Activated CD4-positive, alpha-beta T cell treated with anti-CD3 and anti-CD28 coated beads for 36 hours (primary cell): ENCODE measurements around the gene TBC1D8. TPM values are rescaled to one million over a fixed set of nuclear protein-coding genes. Genes with fewer than 3 reads are reported as not detected.

Experiments
- ATAC-seq: fragments of 200-7000 bp; cut with Tn5 transposase; one replicate; pipeline ENCODE4 v1.10.0; 2021; ENCODE audit warnings: mild to moderate bottlenecking, moderate library complexity
- CTCF ChIA-PET: fragments of 350-600 bp; sonication (Branson Sonifier 250); formaldehyde crosslinking; loops from one replicate; lab custom pipeline; 2021; ENCODE audit warnings: antibody characterized with exemption; lab: Charles Lee
- POLR2A ChIA-PET: fragments of 350-600 bp; sonication (Branson Sonifier 250); formaldehyde crosslinking; loops from one replicate; lab custom pipeline; 2021; ENCODE audit warnings: antibody characterized with exemption, inconsistent platforms; lab: Charles Lee
- DNase-seq: peaks from one replicate; pipeline ENCODE4 v3.0.0-alpha.2; 2020
- H3K27ac Mint-ChIP-seq: one replicate; pipeline ENCODE4 v1.8.0; 2021; ENCODE audit warnings: mixed read lengths
- H3K27me3 Mint-ChIP-seq: one replicate; pipeline ENCODE4 v1.8.0; 2021; ENCODE audit warnings: mixed read lengths
- H3K36me3 Mint-ChIP-seq: one replicate; pipeline ENCODE4 v1.8.0; 2021; ENCODE audit warnings: low read depth, mixed read lengths
- H3K4me1 Mint-ChIP-seq: one replicate; pipeline ENCODE4 v1.8.0; 2021; ENCODE audit warnings: mixed read lengths
- H3K4me3 Mint-ChIP-seq: one replicate; pipeline ENCODE4 v1.8.0; 2021; ENCODE audit warnings: mild to moderate bottlenecking, moderate library complexity, mixed read lengths
- H3K9me3 Mint-ChIP-seq: one replicate; pipeline ENCODE4 v1.8.0; 2021; ENCODE audit warnings: low read depth, mixed read lengths
- intact Hi-C, 2 experiments: fragments of 100-400 bp; cut with DNase I in 1 of 2; cut with micrococcal nuclease in 1 of 2; formaldehyde crosslinking; loops; one replicate each; pipeline versions ENCODE4 v1.14.2 to v1.15.1; 2022 to 2024; cut with DNase I, micrococcal nuclease
- total RNA-seq, 2 experiments: library from RNA; stranded (reverse); gene quantifications; one replicate each; pipeline ENCODE4 v1.2.3, GENCODE V29; 2021

The TBC1D8 gene
- total RNA-seq, 2 experiments from 2014 or later = 3.3 to 3.4 TPM

DNA sequence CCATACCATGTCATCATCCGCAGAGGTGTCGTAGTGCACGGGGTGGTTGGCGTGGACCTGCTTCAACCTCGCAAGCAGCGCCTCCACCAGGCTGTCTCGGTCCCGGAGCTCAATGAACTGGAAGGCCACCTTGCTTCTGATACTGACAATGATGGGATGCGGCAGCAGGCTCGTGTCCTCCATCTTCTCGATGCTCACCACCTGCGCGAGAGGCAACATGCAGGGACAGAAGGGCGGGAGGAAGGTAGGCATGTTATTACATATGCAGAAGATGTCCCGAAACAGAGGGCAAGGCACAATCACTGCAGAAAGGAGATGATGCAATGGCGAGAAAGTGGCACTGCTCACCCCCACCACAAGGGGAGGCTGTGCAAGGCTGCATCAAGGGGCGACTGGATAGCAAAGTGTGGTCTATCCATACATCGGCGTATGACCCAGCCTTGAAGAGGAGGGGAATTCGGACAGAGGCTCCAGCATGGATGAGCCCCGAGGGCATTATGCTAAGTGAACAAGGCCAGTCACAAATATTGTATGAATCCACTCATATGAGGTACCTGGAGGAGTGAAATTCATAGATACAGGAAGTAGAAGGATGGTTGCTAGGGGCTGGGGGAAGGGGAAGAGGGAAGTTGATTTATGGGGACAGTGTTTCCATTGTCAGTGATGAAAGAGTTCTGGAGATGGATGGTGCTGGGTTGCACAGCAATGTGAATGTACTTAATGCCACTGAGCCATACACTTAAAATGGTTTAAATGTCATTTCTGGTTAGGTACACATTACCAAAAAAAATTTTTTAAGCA is 112.5 kb downstream of the TBC1D8 start:
- CTCF ChIA-PET = interaction anchor here (0.6 to 2.9 kb wide), 5 partner anchors 114 to 1919 kb away, joined by 3 to 28 read pairs (median 4); no protein-coding TSS in a partner anchor
- Mint-ChIP-seq H3K4me3 (no peak overlapping the region), H3K27ac (peak overlapping the region; percentile 17), H3K27me3 (no peaks in the 10 kb centered on the region), H3K4me1 (no peaks in the 10 kb centered on the region), H3K9me3 (no peaks in the 10 kb centered on the region), H3K36me3 (no peaks in the 10 kb centered on the region)
- peak; percentile 80 for ATAC-seq
- POLR2A ChIA-PET = no interaction called here
- intact Hi-C loops = loop anchor here in 1 of 2 experiments (2.0 kb wide), 1 partner anchor 166 kb away; no protein-coding TSS in a partner anchor
- peak; percentile 66 for DNase-seq

DNA sequence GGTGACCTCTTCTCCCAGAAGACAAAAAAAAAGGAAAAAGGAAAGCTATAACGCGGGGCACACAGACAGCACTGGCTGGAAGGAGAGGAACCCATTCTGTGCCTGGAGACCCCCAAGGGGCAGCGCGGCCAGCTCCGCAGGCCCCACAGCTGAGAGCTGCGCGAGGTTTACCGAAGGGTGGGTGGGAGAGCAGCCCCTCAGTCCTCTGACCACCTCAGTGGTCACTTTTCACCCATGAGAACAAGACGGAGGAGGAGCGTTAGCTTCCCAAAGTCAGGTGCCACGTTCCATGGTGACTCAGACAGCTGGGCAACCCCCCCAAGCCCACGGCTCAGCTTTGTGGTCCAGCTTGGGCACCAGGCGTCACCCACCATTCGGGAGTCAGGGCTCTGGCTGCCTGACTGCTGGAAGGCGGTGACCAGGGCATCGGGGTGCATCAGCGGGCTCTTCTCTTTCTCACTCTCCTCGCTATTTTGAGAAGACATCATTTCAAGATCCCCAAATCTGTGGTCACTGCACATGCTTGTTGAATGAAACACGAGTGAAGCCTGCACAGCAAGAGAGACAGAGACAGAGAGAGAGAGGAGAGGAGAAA is 113.9 kb downstream of the TBC1D8 start:
- Mint-ChIP-seq H3K4me3 (no peak overlapping the region), H3K9me3 (no peaks in the 10 kb centered on the region), H3K36me3 (no peaks in the 10 kb centered on the region)

DNA sequence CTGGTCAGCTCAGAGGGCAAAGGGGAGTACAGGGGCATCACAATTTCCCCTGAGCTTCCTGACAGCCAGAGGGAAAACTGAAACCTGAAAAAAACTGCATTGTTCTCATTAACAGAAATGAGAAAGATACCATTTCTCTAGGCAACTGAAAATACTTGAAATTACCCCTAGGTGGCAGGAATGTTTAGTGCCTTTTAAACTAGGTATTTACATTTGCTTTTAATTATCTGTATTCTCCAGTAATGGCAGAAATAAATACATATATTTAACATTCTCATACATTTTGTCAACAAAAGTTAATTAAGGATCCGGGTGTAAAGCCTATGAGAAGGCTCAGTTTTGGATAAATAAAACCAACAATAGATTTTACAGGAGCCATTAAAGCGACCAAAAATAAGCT is 114.6 kb downstream of the TBC1D8 start:
- DNase-seq (no peak), ATAC-seq (no peak)
- ChIA-PET POLR2A (no interaction called here), CTCF (interaction anchor here (0.6 to 2.9 kb wide), 15 partner anchors 11 to 807 kb away, joined by 3 to 28 read pairs (median 3); no protein-coding TSS in a partner anchor)
- Mint-ChIP-seq H3K27me3 (no peaks in the 10 kb centered on the region), H3K9me3 (no peaks in the 10 kb centered on the region), H3K27ac (no peak overlapping the region), H3K4me3 (no peak overlapping the region), H3K36me3 (no peaks in the 10 kb centered on the region), H3K4me1 (no peaks in the 10 kb centered on the region)
- intact Hi-C loops = loop anchor here in 1 of 2 experiments (1.0 kb wide), 1 partner anchor 169 kb away; no protein-coding TSS in a partner anchor

More for the DNA sequence above, 113.9 kb downstream of the TBC1D8 start:
- ChIA-PET CTCF (interaction anchor here (0.6 to 2.9 kb wide), 17 partner anchors 10 to 807 kb away, joined by 3 to 28 read pairs (median 3); no protein-coding TSS in a partner anchor), POLR2A (interaction anchor here (0.6 kb wide), 1 partner anchor 158 kb away, joined by 3 read pairs; no protein-coding TSS in a partner anchor)
- intact Hi-C loops = no loop called here
- ATAC-seq = no peak
- no peak for DNase-seq
- Mint-ChIP-seq H3K27ac (peak overlapping the region; percentile 34), H3K27me3 (no peaks in the 10 kb centered on the region), H3K4me1 (no peaks in the 10 kb centered on the region)

DNA sequence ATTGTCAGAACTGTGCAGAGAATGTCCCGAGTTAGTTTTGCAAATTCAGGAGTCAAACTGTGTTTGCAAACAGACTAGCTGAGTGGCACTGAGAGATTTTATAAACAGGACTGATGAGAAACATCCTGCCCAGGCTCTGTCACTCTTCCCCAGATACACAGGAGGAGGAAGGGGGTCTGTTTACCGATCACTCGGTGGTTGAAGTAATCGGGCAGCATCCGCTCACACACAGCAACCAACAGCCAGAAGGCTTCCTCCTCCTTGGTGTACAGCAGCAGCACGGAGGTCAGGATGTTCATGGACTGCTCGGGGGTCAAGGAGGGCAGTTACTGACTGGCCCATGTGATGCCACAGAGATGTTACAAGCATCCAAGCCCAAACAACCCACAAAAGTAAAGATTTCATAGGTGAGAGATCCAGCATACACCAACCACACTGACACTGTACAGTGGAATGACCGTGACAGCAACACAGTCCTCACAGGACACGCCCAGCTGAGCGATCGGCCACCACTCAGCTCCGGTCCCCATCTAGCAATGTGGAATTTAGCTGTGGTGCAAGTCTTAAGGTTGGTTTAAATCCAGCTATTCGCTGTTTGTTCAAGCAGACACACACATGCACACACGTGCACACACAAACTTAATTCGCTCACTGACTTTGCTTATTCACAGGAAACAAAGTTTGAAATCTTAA is 119.0 kb downstream of the TBC1D8 start:
- DNase-seq = no peak
- no peak for ATAC-seq
- ChIA-PET CTCF (interaction anchor here (0.9 to 1.3 kb wide), 3 partner anchors 156 to 220 kb away, joined by 3 to 7 read pairs (median 3); no protein-coding TSS in a partner anchor), POLR2A (no interaction called here)
- no peaks in the 10 kb centered on the region for H3K36me3 Mint-ChIP-seq
- intact Hi-C loops = no loop called here
- no peaks in the 10 kb centered on the region for H3K27me3 Mint-ChIP-seq
- H3K27ac Mint-ChIP-seq = no peak overlapping the region
- no peaks in the 10 kb centered on the region for H3K4me1 Mint-ChIP-seq
- H3K4me3 Mint-ChIP-seq = no peak overlapping the region
- no peaks in the 10 kb centered on the region for H3K9me3 Mint-ChIP-seq

DNA sequence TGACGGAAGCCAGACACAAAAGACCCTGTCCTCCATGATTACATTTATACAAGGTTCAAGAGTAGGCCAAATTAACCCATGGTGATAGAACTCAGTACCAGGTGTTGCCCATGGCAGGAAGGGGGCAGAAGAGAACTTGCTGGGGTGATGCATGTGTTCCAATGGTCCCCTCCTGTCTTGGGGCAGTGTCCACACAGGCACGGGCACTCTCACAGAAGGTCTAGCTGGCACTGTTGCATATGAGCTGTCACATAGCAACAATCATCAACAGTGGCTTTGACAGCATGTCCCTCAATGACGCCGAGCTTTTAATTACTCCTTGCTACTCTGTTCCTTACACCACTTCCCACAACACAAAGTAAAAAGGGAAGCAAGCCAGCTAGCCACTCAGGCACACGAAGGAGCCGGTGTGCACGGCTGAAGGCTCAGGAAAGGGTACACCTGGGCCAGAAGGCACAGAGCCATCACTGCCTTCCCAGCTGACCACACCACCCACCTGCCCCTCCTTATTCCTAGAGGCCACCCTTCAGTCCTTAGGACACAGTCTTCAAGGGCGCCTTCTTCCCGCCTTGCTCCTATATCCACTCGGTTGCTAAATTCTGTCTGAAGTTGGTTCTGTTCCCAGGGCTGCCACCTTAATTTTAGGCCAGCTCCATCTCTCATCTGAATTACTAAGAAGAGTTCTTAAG is 120.2 kb downstream of the TBC1D8 start:
- no peak overlapping the region for H3K27ac Mint-ChIP-seq

DNA sequence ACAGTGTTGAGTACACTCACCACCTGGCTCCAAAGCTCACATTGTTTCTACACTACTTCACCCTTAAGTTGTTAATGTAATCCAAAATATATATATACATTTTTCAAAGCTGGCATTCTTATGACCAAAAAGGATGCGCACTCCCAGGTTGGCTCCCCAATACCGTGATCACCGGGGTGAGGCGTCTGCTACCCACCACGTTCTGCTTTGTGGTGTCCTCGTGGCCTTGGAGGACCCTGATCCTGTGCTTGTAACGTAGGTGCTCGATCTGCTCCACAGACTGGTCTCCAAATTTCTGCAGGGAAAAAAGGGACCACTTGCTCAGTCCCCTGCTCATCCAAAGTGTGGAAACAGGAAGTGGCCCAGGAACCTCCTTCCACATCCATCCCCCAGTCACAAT is 123.3 kb downstream of the TBC1D8 start:
- H3K36me3 Mint-ChIP-seq = no peaks in the 10 kb centered on the region
- no peak overlapping the region for H3K27ac Mint-ChIP-seq
- ChIA-PET CTCF (interaction anchor here (0.8 to 1.5 kb wide), 3 partner anchors 12 to 314 kb away, joined by 3 to 4 read pairs (median 4); no protein-coding TSS in a partner anchor), POLR2A (interaction anchor here (0.6 kb wide), 1 partner anchor 63 kb away, joined by 11 read pairs; no protein-coding TSS in a partner anchor)
- no peaks in the 10 kb centered on the region for H3K9me3 Mint-ChIP-seq
- DNase-seq (no peak), ATAC-seq (no peak)
- intact Hi-C loops = no loop called here
- no peaks in the 10 kb centered on the region for H3K4me1 Mint-ChIP-seq
- H3K4me3 Mint-ChIP-seq = no peak overlapping the region
- no peaks in the 10 kb centered on the region for H3K27me3 Mint-ChIP-seq

More for the DNA sequence above, 120.2 kb downstream of the TBC1D8 start:
- ATAC-seq (no peak), DNase-seq (no peak)
- Mint-ChIP-seq H3K9me3 (no peaks in the 10 kb centered on the region), H3K27me3 (no peaks in the 10 kb centered on the region), H3K36me3 (no peaks in the 10 kb centered on the region), H3K4me3 (no peak overlapping the region), H3K4me1 (no peaks in the 10 kb centered on the region)
- CTCF ChIA-PET = interaction anchor here (0.9 to 1.3 kb wide), 2 partner anchors 9 to 157 kb away, joined by 3 read pairs; no protein-coding TSS in a partner anchor
- POLR2A ChIA-PET = no interaction called here
- intact Hi-C loops = no loop called here

DNA sequence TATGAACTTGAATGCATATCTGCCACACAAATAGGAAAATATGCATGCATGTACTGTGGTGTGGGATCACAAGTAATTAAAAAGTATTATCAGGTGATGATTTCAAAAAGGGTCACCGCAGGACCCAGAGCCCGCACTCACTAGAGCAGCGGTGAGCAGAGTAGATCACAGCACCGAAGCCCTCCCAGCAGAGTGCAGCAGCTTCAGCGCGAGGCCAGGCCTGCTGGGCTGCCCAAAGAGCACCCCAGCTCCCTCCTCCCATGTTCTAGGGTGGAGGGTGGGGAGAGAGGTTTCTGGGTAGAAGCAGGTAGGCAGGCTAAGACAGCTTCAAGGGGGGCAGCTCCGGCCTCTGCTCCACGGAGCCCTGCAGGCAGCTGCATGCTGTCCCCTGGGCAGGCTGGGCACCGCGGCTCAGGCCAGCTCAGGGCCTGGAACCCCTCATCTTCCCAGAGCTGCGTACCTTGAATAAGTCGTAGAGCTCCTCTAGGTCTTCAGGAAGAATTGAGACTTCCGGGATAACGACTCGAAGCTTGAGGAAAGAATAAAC is 124.2 kb downstream of the TBC1D8 start:
- Mint-ChIP-seq H3K27me3 (no peaks in the 10 kb centered on the region), H3K4me3 (no peak overlapping the region), H3K36me3 (peaks cover 3% of the 10 kb centered on the region), H3K9me3 (no peaks in the 10 kb centered on the region), H3K27ac (no peak overlapping the region), H3K4me1 (no peaks in the 10 kb centered on the region)
- intact Hi-C loops = no loop called here
- ATAC-seq = no peak
- no peak for DNase-seq
- POLR2A ChIA-PET = interaction anchor here (0.6 kb wide), 1 partner anchor 63 kb away, joined by 11 read pairs; no protein-coding TSS in a partner anchor
- CTCF ChIA-PET = interaction anchor here (0.6 to 0.8 kb wide), 3 partner anchors 11 to 182 kb away, joined by 3 to 5 read pairs (median 3); no protein-coding TSS in a partner anchor

DNA sequence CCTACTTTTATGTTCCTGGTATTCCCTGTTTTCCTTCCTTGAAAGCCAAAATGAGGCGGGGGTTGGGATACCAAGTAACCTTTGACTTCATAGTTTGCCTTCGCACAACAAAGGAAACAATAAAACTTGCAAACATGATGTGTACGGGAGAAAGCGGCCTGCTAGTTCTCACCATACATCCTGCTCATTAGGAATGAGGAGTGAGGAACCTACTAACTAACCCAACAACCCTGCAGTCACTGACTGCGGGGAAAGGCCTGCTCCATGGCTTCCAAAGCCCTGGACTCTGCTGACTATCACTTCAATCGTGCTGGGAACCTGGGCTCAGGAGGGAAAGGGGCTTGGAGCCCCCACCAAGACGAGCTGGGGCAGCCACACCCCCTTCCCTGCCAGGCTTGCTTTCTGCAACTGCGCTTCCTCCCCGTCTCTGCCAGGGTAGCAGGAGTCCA is 124.9 kb downstream of the TBC1D8 start:
- POLR2A ChIA-PET = no interaction called here
- Mint-ChIP-seq H3K36me3 (peaks cover 6% of the 10 kb centered on the region), H3K27me3 (no peaks in the 10 kb centered on the region), H3K4me3 (no peak overlapping the region), H3K9me3 (no peaks in the 10 kb centered on the region), H3K27ac (no peak overlapping the region), H3K4me1 (no peaks in the 10 kb centered on the region)
- intact Hi-C loops = no loop called here
- ATAC-seq (no peak), DNase-seq (no peak)
- CTCF ChIA-PET = interaction anchor here (0.7 to 1.6 kb wide), 3 partner anchors 17 to 183 kb away, joined by 5 read pairs; no protein-coding TSS in a partner anchor

DNA sequence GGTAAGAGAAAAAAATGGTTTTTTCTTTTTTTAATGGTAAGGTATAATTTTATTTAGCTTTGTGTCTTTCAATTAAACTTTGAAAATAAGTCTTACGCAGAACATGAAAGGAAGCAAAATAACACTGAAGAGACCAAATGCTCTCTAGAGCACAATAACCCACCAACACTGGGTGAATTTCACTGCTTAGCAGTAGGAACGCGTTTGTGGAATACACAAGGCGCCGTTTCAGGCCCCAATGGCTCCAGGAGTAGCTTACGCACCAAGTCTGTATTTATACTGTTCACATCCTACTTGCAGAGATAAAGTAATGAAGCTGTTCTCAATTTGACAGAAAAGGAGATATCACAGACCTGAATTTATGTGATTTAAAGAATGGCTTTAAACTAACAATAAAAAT is 125.6 kb downstream of the TBC1D8 start:
- ATAC-seq (no peak), DNase-seq (no peak)
- Mint-ChIP-seq H3K4me1 (no peaks in the 10 kb centered on the region), H3K9me3 (no peaks in the 10 kb centered on the region), H3K4me3 (no peak overlapping the region), H3K36me3 (peaks cover 8% of the 10 kb centered on the region), H3K27ac (no peak overlapping the region), H3K27me3 (no peaks in the 10 kb centered on the region)
- POLR2A ChIA-PET = no interaction called here
- CTCF ChIA-PET = interaction anchor here (0.7 to 1.6 kb wide), 3 partner anchors 11 to 180 kb away, joined by 4 to 5 read pairs (median 5); no protein-coding TSS in a partner anchor
- intact Hi-C loops = no loop called here

DNA sequence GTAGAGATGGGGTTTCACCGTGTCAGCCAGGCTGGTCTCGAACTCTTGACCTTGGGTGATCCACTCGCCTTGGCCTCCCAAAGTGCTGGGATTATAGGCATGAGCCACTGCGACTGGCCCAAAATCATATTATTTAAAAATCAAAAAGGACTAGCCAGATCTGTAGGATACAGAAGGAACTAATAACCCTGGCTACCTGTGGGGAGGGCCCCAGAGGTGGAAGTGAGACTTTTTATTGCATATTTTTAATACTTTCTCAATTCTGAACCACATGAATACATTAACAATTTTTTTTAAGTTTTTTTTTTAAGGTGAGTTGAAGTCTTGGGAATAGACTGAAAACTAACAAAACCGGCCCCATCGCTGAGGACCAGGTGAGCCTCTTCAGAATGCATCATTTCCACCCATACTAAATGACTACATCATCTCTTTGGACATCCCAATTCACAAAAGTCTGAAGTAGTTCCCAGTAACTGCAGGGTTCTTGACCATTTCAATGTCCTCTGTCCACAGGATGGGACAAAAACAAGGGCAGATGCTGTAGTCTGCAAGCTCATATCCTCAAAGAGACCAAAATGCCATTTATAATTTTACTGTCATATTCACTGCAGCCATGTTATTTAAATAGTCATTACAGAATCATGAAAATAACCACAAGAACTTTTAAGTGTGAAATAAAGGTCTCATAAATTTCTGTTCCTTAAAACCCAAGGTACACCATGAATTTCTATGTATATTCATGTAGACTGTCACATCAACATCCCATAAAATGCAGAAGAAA is 127.7 kb downstream of the TBC1D8 start:
- CTCF ChIA-PET = no interaction called here
- ATAC-seq (no peak), DNase-seq (no peak)
- no peak overlapping the region for H3K4me3 Mint-ChIP-seq
- POLR2A ChIA-PET = no interaction called here
- H3K27me3 Mint-ChIP-seq = no peaks in the 10 kb centered on the region
- H3K27ac Mint-ChIP-seq = no peak overlapping the region
- no peaks in the 10 kb centered on the region for H3K9me3 Mint-ChIP-seq
- no peaks in the 10 kb centered on the region for H3K4me1 Mint-ChIP-seq
- H3K36me3 Mint-ChIP-seq = peaks cover 12% of the 10 kb centered on the region
- intact Hi-C loops = no loop called here
